ENCODE measurements around the gene MPZL1.
"Not testable (repeated sequence)": the region's sequence is repeated elsewhere in the genome, so short reads cannot be mapped to it uniquely, and the experiment has no call there.

Gene MPZL1

DNA sequence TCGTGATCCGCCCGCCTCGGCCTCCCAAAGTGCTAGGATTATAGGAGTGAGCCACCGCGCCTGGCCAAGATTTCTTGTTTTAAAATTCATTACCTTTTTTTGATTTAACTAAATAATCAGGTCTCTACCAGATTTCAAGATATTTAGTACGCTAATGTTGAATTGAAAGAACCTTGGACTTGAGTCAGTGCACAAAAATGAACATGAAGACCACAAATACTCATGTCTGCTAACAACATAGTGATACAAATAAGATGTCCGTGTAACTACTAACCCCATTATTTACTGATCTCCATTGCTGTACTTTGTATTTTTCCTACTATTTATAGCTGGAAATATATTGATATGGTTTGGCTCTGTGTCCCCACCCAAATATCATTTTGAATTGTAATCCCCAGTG, 16.4 kb downstream of the MPZL1 start:
- Histone ChIP-seq H3K9me3 (ENCODE audit: control insufficient read depth, insufficient read depth, low read length) (no peaks in the 10 kb centered on the region), H4K20me1 (ENCODE audit: control insufficient read depth, insufficient read depth, low read depth, low read length) (no peaks in the 10 kb centered on the region), H3K27ac (ENCODE audit: low read depth, low read length) (no peak overlapping the region), H3F3A (ENCODE audit: control insufficient read depth, insufficient read depth) (no peaks in the 10 kb centered on the region), H3K4me3 (ENCODE audit: low read length) (no peak overlapping the region), H3K36me3 (ENCODE audit: control insufficient read depth, low read length) (no peaks in the 10 kb centered on the region; the same call in none of the 2 replicates), H3K79me2 (ENCODE audit: control insufficient read depth, low read length) (peaks cover 67% of the 10 kb centered on the region), H3K4me2 (ENCODE audit: low read length) (no peak overlapping the region), H3K4me1 (ENCODE audit: control insufficient read depth, low read length) (no peaks in the 10 kb centered on the region), H3K9me2 (replicated peaks; ENCODE audit: control insufficient read depth, low read length) (no peaks in the 10 kb centered on the region), H3K27me3 (ENCODE audit: control insufficient read depth, low read length) (no peaks in the 10 kb centered on the region)
- TF ChIP-seq EZH2phosphoT487 (IDR thresholded peaks at IDR 0.05; ENCODE audit: borderline replicate concordance, low read length) = no peak
- TF ChIP-seq, protein P1, sequence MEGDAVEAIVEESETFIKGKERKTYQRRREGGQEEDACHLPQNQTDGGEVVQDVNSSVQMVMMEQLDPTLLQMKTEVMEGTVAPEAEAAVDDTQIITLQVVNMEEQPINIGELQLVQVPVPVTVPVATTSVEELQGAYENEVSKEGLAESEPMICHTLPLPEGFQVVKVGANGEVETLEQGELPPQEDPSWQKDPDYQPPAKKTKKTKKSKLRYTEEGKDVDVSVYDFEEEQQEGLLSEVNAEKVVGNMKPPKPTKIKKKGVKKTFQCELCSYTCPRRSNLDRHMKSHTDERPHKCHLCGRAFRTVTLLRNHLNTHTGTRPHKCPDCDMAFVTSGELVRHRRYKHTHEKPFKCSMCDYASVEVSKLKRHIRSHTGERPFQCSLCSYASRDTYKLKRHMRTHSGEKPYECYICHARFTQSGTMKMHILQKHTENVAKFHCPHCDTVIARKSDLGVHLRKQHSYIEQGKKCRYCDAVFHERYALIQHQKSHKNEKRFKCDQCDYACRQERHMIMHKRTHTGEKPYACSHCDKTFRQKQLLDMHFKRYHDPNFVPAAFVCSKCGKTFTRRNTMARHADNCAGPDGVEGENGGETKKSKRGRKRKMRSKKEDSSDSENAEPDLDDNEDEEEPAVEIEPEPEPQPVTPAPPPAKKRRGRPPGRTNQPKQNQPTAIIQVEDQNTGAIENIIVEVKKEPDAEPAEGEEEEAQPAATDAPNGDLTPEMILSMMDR (IDR thresholded peaks at IDR 0.05; ENCODE audit: low read depth, low read length, poor library complexity, severe bottlenecking) = no peak

- Histone ChIP-seq H3K9me2 (replicated peaks; ENCODE audit: control insufficient read depth, low read length) (no peaks in the 10 kb centered on the region), H3K4me2 (ENCODE audit: low read length) (no peak overlapping the region), H3K9me3 (ENCODE audit: control insufficient read depth, insufficient read depth, low read length) (no peaks in the 10 kb centered on the region), H3K27ac (ENCODE audit: low read depth, low read length) (no peak overlapping the region), H3K27me3 (ENCODE audit: control insufficient read depth, low read length) (no peaks in the 10 kb centered on the region), H3K79me2 (ENCODE audit: control insufficient read depth, low read length) (peaks cover 74% of the 10 kb centered on the region), H3K4me1 (ENCODE audit: control insufficient read depth, low read length) (peaks cover 6% of the 10 kb centered on the region), H4K20me1 (ENCODE audit: control insufficient read depth, insufficient read depth, low read depth, low read length) (no peaks in the 10 kb centered on the region), H3F3A (ENCODE audit: control insufficient read depth, insufficient read depth) (no peaks in the 10 kb centered on the region), H3K4me3 (ENCODE audit: low read length) (no peak overlapping the region), H3K36me3 (ENCODE audit: control insufficient read depth, low read length) (no peaks in the 10 kb centered on the region; the same call in 1 of the 2 replicates)
- TF ChIP-seq, protein P1 (IDR thresholded peaks at IDR 0.05; ENCODE audit: low read depth, low read length, poor library complexity, severe bottlenecking) = no peak
- no peak for TF ChIP-seq EZH2phosphoT487 (IDR thresholded peaks at IDR 0.05; ENCODE audit: borderline replicate concordance, low read length)
Measured at GRCh38 chr1:167739752-167740151, 18.0 kb downstream of the MPZL1 start.

- H3K36me3 ChIP-seq (ENCODE audit: control insufficient read depth, low read length); H3K9me2 ChIP-seq (replicated peaks; ENCODE audit: control insufficient read depth, low read length); H3K4me3 ChIP-seq (ENCODE audit: low read length); H3F3A ChIP-seq (ENCODE audit: control insufficient read depth, insufficient read depth); H3K27me3 ChIP-seq (ENCODE audit: control insufficient read depth, low read length); H3K9me3 ChIP-seq (ENCODE audit: control insufficient read depth, insufficient read depth, low read length); H3K27ac ChIP-seq (ENCODE audit: low read depth, low read length); H4K20me1 ChIP-seq (ENCODE audit: control insufficient read depth, insufficient read depth, low read depth, low read length); H3K4me2 ChIP-seq (ENCODE audit: low read length): not testable (repeated sequence)
- H3K79me2 ChIP-seq (ENCODE audit: control insufficient read depth, low read length) = peaks cover 77% of the 10 kb centered on the region
- H3K4me1 ChIP-seq (ENCODE audit: control insufficient read depth, low read length) = peaks cover 19% of the 10 kb centered on the region
Measured at GRCh38 chr1:167741103-167741502, 19.3 kb downstream of the MPZL1 start.

- H3K27me3 ChIP-seq (ENCODE audit: control insufficient read depth, low read length); H3K4me3 ChIP-seq (ENCODE audit: low read length); H3K36me3 ChIP-seq (ENCODE audit: control insufficient read depth, low read length); H3K4me2 ChIP-seq (ENCODE audit: low read length); H3K9me2 ChIP-seq (replicated peaks; ENCODE audit: control insufficient read depth, low read length); H3F3A ChIP-seq (ENCODE audit: control insufficient read depth, insufficient read depth); H3K9me3 ChIP-seq (ENCODE audit: control insufficient read depth, insufficient read depth, low read length); H3K27ac ChIP-seq (ENCODE audit: low read depth, low read length); H4K20me1 ChIP-seq (ENCODE audit: control insufficient read depth, insufficient read depth, low read depth, low read length): not testable (repeated sequence)
- peaks cover 71% of the 10 kb centered on the region for H3K79me2 ChIP-seq (ENCODE audit: control insufficient read depth, low read length)
- H3K4me1 ChIP-seq (ENCODE audit: control insufficient read depth, low read length) = peaks cover 34% of the 10 kb centered on the region
Measured at GRCh38 chr1:167742392-167743057, 20.7 kb downstream of the MPZL1 start.

All from DOHH2 (cell line).